HuH-7 (cell line): ENCODE measurements around the gene MTPN.

Experiments
- DNase-seq: peaks from one replicate; pipeline ENCODE4 v3.0.0; 2011; ENCODE audit warnings: low spot score

Gene MTPN

GRCh38 chr7:135981958-135982646 is 4.9 kb upstream of the MTPN start:
- no peak for DNase-seq

DNA sequence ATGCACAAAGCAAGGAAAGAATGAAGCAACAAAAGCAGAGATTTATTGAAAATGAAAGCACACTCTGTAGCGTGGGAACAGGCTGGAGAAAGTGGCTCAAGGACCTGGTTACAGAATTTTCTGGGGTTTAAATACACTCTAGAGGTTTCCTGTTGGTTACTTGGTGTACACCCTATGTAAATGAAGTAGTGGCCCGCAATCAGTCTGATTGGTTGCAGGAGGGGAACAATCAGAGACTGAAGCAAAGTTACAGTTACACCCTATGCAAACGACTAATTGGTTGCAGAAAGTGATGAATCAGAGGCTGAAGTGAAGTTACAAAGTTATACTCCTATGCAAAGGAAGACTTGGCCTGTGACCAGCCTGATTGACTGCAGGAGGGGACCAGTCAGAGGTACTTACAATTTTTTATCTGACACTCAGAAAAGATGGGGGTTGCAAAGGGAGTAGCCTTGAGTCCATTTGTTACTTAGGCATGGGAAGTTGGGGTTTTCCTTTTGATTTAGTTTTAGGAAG is 3.6 kb upstream of the MTPN start:
- no peak for DNase-seq

GRCh38 chr7:135980012-135980551 is 2.9 kb upstream of the MTPN start:
- DNase-seq = no peak

GRCh38 chr7:135979471-135980011 is 2.4 kb upstream of the MTPN start:
- no peak for DNase-seq

- no peak for DNase-seq
Observed at GRCh38 chr7:135978624-135979023, 1.5 kb upstream of the MTPN start.

DNA sequence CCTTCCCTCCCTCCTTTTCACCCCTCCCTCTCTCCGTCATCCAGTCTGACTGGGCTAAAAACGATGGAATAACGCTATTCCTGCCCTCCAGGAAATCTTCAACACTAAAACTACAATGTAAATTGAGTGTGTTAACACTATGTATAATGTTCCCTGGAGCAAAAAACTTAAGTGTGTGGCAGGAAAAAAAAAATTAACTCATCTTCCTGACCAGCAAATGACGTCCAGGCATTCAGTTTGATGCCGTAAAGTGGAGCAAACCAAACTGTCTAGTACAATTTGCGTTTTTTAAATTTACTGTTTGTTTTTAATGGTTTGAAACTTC is 545 bp upstream of the MTPN start:
- DNase-seq = peak; percentile 10

DNA sequence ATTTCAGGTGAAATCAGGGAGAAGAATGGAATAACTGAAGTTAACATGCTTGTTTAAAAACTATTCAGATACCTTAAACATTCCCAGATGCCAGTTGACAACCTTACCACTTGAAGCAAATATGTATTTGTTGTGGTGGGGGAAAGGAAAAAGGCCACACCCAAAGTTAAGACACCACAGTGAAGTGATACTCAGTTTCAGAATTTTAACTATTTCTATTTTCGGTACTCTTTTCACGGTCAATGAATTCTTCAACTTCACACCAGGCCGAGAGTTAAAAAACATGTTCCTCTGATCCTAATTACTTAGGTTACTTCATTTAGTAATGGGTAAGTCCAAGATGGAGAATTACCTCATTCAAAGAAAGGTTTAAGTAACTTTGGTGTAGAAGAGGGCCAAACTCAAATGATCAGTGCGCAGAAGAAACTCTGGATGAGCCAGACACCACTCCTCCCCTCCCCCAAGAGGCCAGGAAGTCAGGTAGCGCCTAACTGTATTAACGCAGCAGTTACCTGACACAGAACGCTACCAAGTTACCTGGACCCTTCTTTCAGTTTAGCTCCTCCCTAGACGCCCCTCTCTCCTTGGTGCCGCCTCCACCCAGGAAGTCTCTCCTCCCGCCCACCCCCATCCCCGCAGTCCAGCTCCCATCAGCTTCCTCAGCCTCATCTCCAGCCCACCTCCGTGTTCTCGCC is 700 bp downstream of the MTPN start:
- peak; percentile 44 for DNase-seq

- DNase-seq = no peak
Observed at GRCh38 chr7:135975166-135975565, 2.0 kb downstream of the MTPN start.

GRCh38 chr7:135974667-135975066 is 2.5 kb downstream of the MTPN start:
- DNase-seq = no peak

DNA sequence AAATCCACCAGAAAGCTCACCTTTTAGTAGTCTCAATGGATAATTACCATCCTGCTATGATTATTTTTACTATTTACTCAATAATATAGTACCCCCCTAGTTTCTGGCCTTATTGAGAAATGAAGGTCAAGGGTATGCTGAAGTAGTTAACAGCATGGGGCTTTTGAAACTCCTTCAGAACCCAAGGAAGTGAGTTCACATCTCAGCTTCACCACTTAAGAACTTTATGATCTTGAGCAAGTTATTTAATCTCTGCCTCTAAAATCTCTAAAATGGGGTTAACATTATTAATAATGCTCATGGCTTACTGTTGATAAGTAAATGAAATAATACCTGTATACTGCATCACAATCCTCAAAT is 5.8 kb downstream of the MTPN start:
- no peak for DNase-seq

GRCh38 chr7:135970682-135971365 is 6.3 kb downstream of the MTPN start:
- DNase-seq = no peak

GRCh38 chr7:135970045-135970444 is 7.1 kb downstream of the MTPN start:
- DNase-seq = no peak

DNA sequence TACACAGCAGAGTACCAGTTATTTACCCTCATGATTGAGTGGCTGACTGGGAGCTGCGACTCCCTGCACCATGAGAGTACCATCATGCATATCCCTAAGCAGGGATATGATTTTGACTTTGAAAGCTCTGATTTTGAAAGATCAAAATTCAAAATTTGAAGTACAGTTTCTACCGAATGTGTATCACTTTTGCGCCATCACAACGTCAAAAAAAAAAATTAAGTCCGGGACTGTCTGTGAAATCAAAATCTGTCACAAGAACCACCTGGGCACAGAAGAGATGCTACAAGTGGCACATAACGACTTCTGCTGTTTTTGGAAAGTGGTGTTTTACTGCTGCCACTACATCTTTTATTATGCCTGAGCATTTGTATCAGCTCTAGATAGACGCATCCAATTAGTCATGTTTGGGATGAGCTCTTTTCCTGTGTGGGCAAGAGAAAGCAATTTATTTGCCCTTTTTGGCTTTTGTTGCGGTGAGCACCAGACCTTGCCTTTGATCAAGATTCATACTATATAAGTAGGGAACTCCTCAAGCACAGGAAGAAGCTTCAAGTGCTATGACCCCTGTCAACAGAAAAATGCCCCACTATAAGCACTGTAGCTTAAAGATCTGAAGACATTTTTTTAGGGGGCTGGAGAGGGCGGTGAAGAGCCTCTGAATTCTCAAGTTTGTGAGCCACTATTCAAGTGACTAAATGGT is 10.7 kb downstream of the MTPN start:
- DNase-seq = no peak

DNA sequence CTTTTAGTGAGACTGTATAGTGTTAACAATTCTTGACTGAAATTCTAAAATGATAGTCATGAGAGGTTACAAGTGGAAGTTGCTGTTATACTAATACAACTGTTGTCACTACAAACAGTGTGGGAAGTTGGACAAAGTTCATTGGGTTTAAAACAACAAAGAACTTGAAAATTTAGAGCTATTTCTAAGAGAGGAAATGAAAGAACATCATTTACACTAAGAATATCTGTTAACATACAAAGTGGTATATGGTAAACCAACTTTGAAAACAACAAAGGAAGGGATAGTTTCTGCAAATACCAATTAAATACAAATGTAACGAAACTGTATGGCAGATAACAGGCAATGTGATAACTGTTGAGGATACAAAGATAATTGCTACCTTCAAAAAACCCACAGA is 11.6 kb downstream of the MTPN start:
- DNase-seq = no peak

DNA sequence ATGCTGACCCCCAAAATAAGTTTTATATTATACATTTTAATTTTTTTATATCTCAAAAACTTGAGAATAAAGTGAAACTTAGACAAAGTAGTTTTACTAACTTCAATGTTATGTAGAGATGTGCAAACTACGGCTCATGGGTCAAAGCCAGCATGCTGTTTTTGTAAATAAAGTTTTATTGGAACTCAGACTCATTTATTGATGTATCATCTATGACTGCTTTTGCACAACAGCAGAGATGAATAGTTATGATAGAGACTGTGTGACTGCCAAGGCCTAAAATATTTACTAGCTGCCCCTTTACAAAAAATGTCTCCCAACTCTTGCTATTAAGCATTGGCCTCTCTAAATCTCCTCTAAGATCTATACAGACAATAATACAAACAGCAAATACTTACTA is 12.4 kb downstream of the MTPN start:
- DNase-seq = no peak

DNA sequence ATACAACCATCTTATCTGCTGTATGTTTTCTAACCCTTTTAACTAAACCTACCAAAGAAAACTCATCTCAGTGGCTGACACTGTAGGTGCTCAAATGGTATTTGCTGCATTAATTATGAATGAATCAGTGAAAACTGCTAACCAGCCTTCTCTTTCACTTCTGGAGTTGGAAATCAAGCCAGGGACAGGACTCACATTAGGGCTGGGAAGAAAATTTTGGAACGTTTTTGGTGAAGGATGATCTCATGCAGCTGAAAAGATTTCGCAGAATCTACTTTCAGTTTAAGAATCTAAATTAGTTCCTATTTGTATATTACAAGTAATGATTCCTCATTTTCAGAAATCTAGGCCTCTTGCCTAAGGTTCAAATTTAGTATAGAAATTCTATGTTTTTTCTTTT is 12.9 kb downstream of the MTPN start:
- no peak for DNase-seq

GRCh38 chr7:135962802-135963201 is 14.4 kb downstream of the MTPN start:
- no peak for DNase-seq

DNA sequence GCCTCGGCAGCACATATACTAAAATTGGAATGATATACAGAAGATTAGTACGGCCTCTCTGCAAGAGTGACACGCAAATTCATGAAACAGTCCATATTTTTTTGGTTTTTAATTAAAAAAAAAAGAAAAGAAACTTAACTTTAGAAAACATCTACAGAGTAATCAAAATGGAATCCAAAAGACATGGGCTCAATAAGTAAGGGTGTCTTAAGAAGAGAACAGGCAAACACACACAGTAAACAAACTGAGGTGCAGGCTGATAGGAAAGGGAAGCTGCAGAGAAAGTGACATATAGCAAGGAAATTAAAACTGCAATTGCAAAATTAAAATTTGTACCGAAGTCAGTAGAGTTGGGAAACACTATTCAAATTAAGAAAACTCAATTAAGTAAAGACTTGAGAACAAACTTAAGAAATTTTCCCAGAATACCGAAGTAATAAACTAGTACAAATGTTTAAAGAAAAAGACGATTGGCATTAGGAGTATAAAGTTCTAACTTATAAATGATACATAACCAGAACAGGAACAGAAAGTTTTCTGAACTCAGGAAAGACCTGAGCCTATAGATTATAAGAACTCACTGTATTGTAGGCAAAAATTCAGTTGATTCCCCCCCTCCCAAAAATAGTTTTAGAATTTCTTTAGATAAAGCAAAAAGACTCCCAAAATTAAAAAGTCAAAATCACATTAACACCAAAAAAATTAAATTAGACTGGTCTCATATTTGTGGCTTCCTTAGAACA is 16.3 kb downstream of the MTPN start:
- DNase-seq = no peak

GRCh38 chr7:135959646-135960363 is 17.4 kb downstream of the MTPN start:
- DNase-seq = no peak

GRCh38 chr7:135958173-135958572 is 19.0 kb downstream of the MTPN start:
- DNase-seq = no peak

DNA sequence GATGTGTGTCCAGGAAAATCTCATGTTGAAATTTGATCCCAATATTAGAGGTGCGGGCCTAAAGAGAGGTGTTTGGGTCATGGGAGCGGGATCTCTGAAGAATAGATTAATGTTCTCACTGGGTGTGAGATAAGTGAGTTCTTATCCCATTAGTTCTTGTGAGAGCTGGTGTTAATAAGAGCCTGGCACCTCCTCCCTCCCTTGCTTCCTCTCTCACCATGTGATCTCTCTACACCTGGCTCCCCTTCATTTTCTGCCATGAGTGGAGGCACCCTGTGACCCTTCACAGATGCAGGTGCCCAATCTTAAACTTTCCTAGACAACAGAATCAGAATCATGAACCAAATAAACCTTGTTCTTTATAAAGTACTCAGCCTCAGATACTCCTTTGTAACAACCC is 19.5 kb downstream of the MTPN start:
- no peak for DNase-seq
